PFSK-1 (cell line): ENCODE results near the gene BRSK2.

Experiments
- FOXP2 ChIP-seq: optimal IDR thresholded peaks from 2 replicates; pipeline ENCODE3; 2011; ENCODE audit warnings: borderline replicate concordance, control low read depth, inconsistent platforms; ENCODE audit not compliant: insufficient read depth; ENCODE audit errors: extremely low read length, extremely low read depth
- POLR2AphosphoS5 ChIP-seq: IDR thresholded peaks from 2 replicates; pipeline ENCODE4 v1.6.1; 2012; ENCODE audit warnings: low read depth, mild to moderate bottlenecking, control low read depth, low read length, moderate library complexity
- REST ChIP-seq, 2 experiments: IDR thresholded peaks; 2 replicates each; pipeline versions ENCODE4 v1.6.1 to v1.8.0; 2011 to 2012; ENCODE audit warnings: low read depth in 2 of 2, low read length in 2 of 2, control low read depth in 1 of 2, inconsistent platforms in 1 of 2, mild to moderate bottlenecking in 1 of 2, moderate library complexity in 1 of 2; ENCODE audit not compliant: insufficient read depth in 1 of 2
- SIN3A ChIP-seq: IDR thresholded peaks from 2 replicates; pipeline ENCODE4 v1.6.1; 2012; ENCODE audit warnings: mild to moderate bottlenecking, low read length, moderate library complexity, borderline replicate concordance; ENCODE audit not compliant: insufficient read depth
- TAF1 ChIP-seq: IDR thresholded peaks from 2 replicates; pipeline ENCODE4 v1.6.1; 2012; ENCODE audit warnings: low read length, control low read depth, borderline replicate concordance; ENCODE audit not compliant: insufficient read depth

The BRSK2 gene

GRCh38 chr11:1390569-1391164, 933 bp downstream of the BRSK2 start:
- TF ChIP-seq POLR2AphosphoS5: no peak
- peak; percentile 85 to 88 for TF ChIP-seq REST (IDR thresholded peaks at IDR 0.05; ENCODE audit: insufficient read depth in 1 of 2, low read depth in 2 of 2, low read length in 2 of 2)
- TF ChIP-seq SIN3A: no peak
- no peak for TF ChIP-seq TAF1
- TF ChIP-seq FOXP2: no peak

GRCh38 chr11:1391165-1392075, 1.7 kb downstream of the BRSK2 start:
- TF ChIP-seq FOXP2: no peak
- no peak for TF ChIP-seq REST (IDR thresholded peaks at IDR 0.05; ENCODE audit: insufficient read depth in 1 of 2, low read depth in 2 of 2, low read length in 2 of 2)
- TF ChIP-seq POLR2AphosphoS5: peak; percentile 38; the same call in 1 of the 2 replicates
- no peak for TF ChIP-seq TAF1

DNA sequence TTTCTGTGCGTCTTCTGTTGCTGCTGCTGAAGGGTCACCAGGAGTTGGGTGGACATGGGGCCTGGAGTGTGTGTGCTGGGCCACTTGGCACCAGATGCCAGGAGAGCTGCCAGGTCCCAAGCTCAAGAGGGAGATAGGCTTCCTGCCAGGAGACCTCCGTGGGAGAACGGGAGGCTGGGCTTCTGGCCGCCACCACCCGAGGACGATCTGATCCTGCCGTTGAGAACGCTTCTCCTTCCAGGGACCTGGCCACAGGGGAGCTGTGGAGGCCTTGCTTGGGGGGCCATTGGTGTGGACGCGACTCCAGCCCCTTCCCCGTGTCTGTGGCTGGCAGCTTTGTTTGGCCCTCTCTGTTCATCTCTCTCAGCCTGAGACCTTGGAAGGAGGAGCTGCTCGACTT, 2.4 kb downstream of the BRSK2 start:
- TF ChIP-seq FOXP2 (no peak), REST (IDR thresholded peaks at IDR 0.05; ENCODE audit: insufficient read depth in 1 of 2, low read depth in 2 of 2, low read length in 2 of 2) (no peak), SIN3A (no peak), POLR2AphosphoS5 (no peak), TAF1 (no peak)

DNA sequence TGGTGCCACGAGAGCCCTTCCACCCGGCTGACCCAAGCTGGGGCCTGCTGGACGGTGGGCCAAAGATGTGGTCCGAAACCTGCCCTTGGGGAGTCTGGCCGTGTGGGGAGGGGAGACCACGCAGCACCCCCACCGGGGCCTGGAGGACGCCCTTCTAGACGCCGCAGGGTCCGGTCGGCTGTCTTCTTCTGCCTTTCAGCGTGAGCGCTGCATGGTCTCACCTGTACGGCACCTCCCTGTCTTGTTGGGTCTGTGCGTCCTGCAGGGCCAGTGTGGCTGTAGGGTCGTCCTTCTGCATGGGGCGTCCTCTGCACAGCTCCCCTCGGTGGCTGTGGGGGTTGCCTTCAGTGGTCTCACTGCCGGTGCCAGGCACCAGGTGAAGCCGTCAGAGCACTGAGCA, 2.8 kb downstream of the BRSK2 start:
- TF ChIP-seq POLR2AphosphoS5: no peak
- no peak for TF ChIP-seq FOXP2
- TF ChIP-seq REST (IDR thresholded peaks at IDR 0.05; ENCODE audit: insufficient read depth in 1 of 2, low read depth in 2 of 2, low read length in 2 of 2): no peak
- TF ChIP-seq TAF1: no peak
- TF ChIP-seq SIN3A: no peak
